ENCODE results near the gene GRIA4. TPM values are rescaled to one million over a fixed set of nuclear protein-coding genes. Genes with fewer than 3 reads are reported as not detected.

GRIA4 gene
- total RNA-seq, 1 donor from 2014 or later, result 0.27 TPM

GRCh38 chr11:105825141-105825540 lies 215.3 kb downstream of the GRIA4 start:
- Mint-ChIP-seq H3K36me3 (ENCODE audit: low read depth, unreplicated experiment) (no peaks in the 10 kb centered on the region), H3K4me1 (ENCODE audit: low read depth, unreplicated experiment) (no peaks in the 10 kb centered on the region), H3K27me3 (ENCODE audit: low read depth, unreplicated experiment) (no peaks in the 10 kb centered on the region), H3K27ac (ENCODE audit: unreplicated experiment) (no peak overlapping the region), H3K4me3 (ENCODE audit: unreplicated experiment) (no peak overlapping the region), H3K9me3 (ENCODE audit: unreplicated experiment) (no peaks in the 10 kb centered on the region)
- no peaks in the 10 kb centered on the region for H3K27me3 ChIP-seq (ENCODE audit: insufficient read depth, low read length)
- no peak overlapping the region for H2AFZ ChIP-seq (ENCODE audit: low read depth, low read length)
- TF ChIP-seq EZH2 (IDR thresholded peaks at IDR 0.05; ENCODE audit: insufficient read depth, low read length) (no peak), CTCF (IDR thresholded peaks at IDR 0.05; ENCODE audit: insufficient read depth, low read depth, low read length) (no peak)
- H4K20me1 ChIP-seq (ENCODE audit: insufficient read depth, low read length), result no peaks in the 10 kb centered on the region
- no peaks in the 10 kb centered on the region for H3K79me2 ChIP-seq (ENCODE audit: insufficient read depth, low read length)
- FAIRE-seq, result no peak
- no peak overlapping the region for H3K4me3 ChIP-seq (ENCODE audit: insufficient read depth, low read depth, low read length)
- H3K9ac ChIP-seq (ENCODE audit: low read length), result no peak overlapping the region
- no peak overlapping the region for H3K4me2 ChIP-seq (ENCODE audit: low read length)
- no peak for DNase-seq (ENCODE audit: low read depth)
- no peaks in the 10 kb centered on the region for H3K36me3 ChIP-seq (ENCODE audit: insufficient read depth, low read length)
- no peaks in the 10 kb centered on the region for H3K4me1 ChIP-seq (ENCODE audit: insufficient read depth, low read length)
- H3K9me3 ChIP-seq (ENCODE audit: insufficient read depth, low read depth, low read length), result no peaks in the 10 kb centered on the region
- no peak overlapping the region for H3K27ac ChIP-seq (ENCODE audit: low read depth, low read length)

DNA sequence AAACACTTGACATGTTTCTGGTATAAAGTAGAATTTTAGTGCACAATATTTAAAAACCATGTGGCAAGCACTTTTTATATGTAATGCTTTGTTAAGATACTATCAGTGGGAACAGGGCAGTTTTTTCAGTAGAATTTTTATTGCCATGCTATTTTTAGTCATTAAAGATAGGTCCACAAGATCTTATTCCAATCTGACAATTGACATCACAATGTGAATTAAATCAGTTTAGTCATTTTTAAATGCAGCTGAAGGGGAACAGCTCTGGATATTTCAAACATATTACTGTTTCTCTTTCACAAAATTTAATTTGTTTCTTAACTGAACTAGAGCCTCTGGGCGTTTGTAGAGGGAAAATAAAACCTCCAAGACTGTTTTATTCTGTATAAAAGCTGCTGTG lies 218.0 kb downstream of the GRIA4 start:
- Histone ChIP-seq H3K9me3 (ENCODE audit: insufficient read depth, low read depth, low read length) (no peaks in the 10 kb centered on the region), H3K27ac (ENCODE audit: low read depth, low read length) (no peak overlapping the region), H3K4me1 (ENCODE audit: insufficient read depth, low read length) (no peaks in the 10 kb centered on the region), H3K79me2 (ENCODE audit: insufficient read depth, low read length) (no peaks in the 10 kb centered on the region), H2AFZ (ENCODE audit: low read depth, low read length) (no peak overlapping the region), H4K20me1 (ENCODE audit: insufficient read depth, low read length) (no peaks in the 10 kb centered on the region), H3K4me2 (ENCODE audit: low read length) (no peak overlapping the region), H3K27me3 (ENCODE audit: insufficient read depth, low read length) (no peaks in the 10 kb centered on the region), H3K4me3 (ENCODE audit: insufficient read depth, low read depth, low read length) (no peak overlapping the region), H3K9ac (ENCODE audit: low read length) (no peak overlapping the region), H3K36me3 (ENCODE audit: insufficient read depth, low read length) (no peaks in the 10 kb centered on the region)
- FAIRE-seq (no peak), DNase-seq (ENCODE audit: low read depth) (no peak)
- Mint-ChIP-seq H3K36me3 (ENCODE audit: low read depth, unreplicated experiment) (no peaks in the 10 kb centered on the region), H3K27ac (ENCODE audit: unreplicated experiment) (no peak overlapping the region), H3K4me3 (ENCODE audit: unreplicated experiment) (no peak overlapping the region), H3K4me1 (ENCODE audit: low read depth, unreplicated experiment) (no peaks in the 10 kb centered on the region), H3K27me3 (ENCODE audit: low read depth, unreplicated experiment) (peaks cover 2% of the 10 kb centered on the region), H3K9me3 (ENCODE audit: unreplicated experiment) (no peaks in the 10 kb centered on the region)
- no peak for TF ChIP-seq CTCF (IDR thresholded peaks at IDR 0.05; ENCODE audit: insufficient read depth, low read depth, low read length)
- no peak for TF ChIP-seq EZH2 (IDR thresholded peaks at IDR 0.05; ENCODE audit: insufficient read depth, low read length)

GRCh38 chr11:105829084-105829483 lies 219.2 kb downstream of the GRIA4 start:
- Histone ChIP-seq H4K20me1 (ENCODE audit: insufficient read depth, low read length) (no peaks in the 10 kb centered on the region), H2AFZ (ENCODE audit: low read depth, low read length) (no peak overlapping the region), H3K4me2 (ENCODE audit: low read length) (no peak overlapping the region), H3K27ac (ENCODE audit: low read depth, low read length) (no peak overlapping the region), H3K9ac (ENCODE audit: low read length) (no peak overlapping the region), H3K9me3 (ENCODE audit: insufficient read depth, low read depth, low read length) (no peaks in the 10 kb centered on the region), H3K27me3 (ENCODE audit: insufficient read depth, low read length) (no peaks in the 10 kb centered on the region), H3K4me3 (ENCODE audit: insufficient read depth, low read depth, low read length) (no peak overlapping the region), H3K79me2 (ENCODE audit: insufficient read depth, low read length) (no peaks in the 10 kb centered on the region), H3K4me1 (ENCODE audit: insufficient read depth, low read length) (no peaks in the 10 kb centered on the region), H3K36me3 (ENCODE audit: insufficient read depth, low read length) (no peaks in the 10 kb centered on the region)
- TF ChIP-seq EZH2 (IDR thresholded peaks at IDR 0.05; ENCODE audit: insufficient read depth, low read length) (no peak), CTCF (IDR thresholded peaks at IDR 0.05; ENCODE audit: insufficient read depth, low read depth, low read length) (no peak)
- no peak for DNase-seq (ENCODE audit: low read depth)
- Mint-ChIP-seq H3K9me3 (ENCODE audit: unreplicated experiment) (no peaks in the 10 kb centered on the region), H3K4me3 (ENCODE audit: unreplicated experiment) (no peak overlapping the region), H3K36me3 (ENCODE audit: low read depth, unreplicated experiment) (no peaks in the 10 kb centered on the region), H3K27ac (ENCODE audit: unreplicated experiment) (no peak overlapping the region), H3K4me1 (ENCODE audit: low read depth, unreplicated experiment) (no peaks in the 10 kb centered on the region), H3K27me3 (ENCODE audit: low read depth, unreplicated experiment) (peaks cover 2% of the 10 kb centered on the region)
- FAIRE-seq, result no peak
